Activated T-cell treated with anti-CD3 and anti-CD28 coated beads, Interleukin-2, amount 50 U/mL, for 72 hours (primary cell): ENCODE data around the gene SFR1. TPM values are rescaled to one million over a fixed set of nuclear protein-coding genes. Genes with fewer than 3 reads are reported as not detected.

ENCODE experiments used
- ATAC-seq, 2 donors: fragments of 150-1000 bp; cut with Tn5 transposase; replicated peaks in 1 of 2; 2 replicates each; pipeline ENCODE4 v1.10.0; 2021; ENCODE audit warnings: moderate library complexity in 2 of 2, mild to moderate bottlenecking in 1 of 2
- DNase-seq, 2 donors: peaks; one replicate each; pipeline ENCODE4 v3.0.0; 2021 to 2022; ENCODE audit warnings: mixed read lengths in 1 of 2
- H3K27ac Mint-ChIP-seq: one replicate; pipeline ENCODE4 v1.8.0; 2022; ENCODE audit warnings: mild to moderate bottlenecking, moderate library complexity, mixed read lengths
- H3K27me3 Mint-ChIP-seq: one replicate; pipeline ENCODE4 v1.8.0; 2022; ENCODE audit warnings: low read depth, mixed read lengths
- H3K36me3 Mint-ChIP-seq, 2 donors: one replicate each; pipeline ENCODE4 v1.8.0; 2022; ENCODE audit warnings: mixed read lengths in 2 of 2, mild to moderate bottlenecking in 1 of 2; ENCODE audit not compliant: insufficient read depth in 2 of 2
- H3K4me1 Mint-ChIP-seq: one replicate; pipeline ENCODE4 v1.8.0; 2022; ENCODE audit warnings: low read depth, mixed read lengths
- H3K4me3 Mint-ChIP-seq, 2 donors: one replicate each; pipeline ENCODE4 v1.8.0; 2022; ENCODE audit warnings: mild to moderate bottlenecking in 2 of 2, mixed read lengths in 2 of 2, moderate library complexity in 2 of 2
- H3K9me3 Mint-ChIP-seq, 2 donors: one replicate each; pipeline ENCODE4 v1.8.0; 2022; ENCODE audit warnings: mixed read lengths in 2 of 2
- total RNA-seq, 2 donors: library from RNA; stranded (reverse); gene quantifications; one replicate each; pipeline ENCODE4 v1.2.3, GENCODE V29; 2022

Gene SFR1
- total RNA-seq, 2 donors from 2014 or later: 16.0 to 16.3 TPM

GRCh38 chr10:104119996-104120395 lies 2.0 kb upstream of the SFR1 start:
- Mint-ChIP-seq H3K4me3 (peak overlapping the region in 1 of 2 donors; percentile 26), H3K27ac (peak overlapping the region; percentile 95), H3K36me3 (peaks cover 0 to 4% of the 10 kb centered on the region in 2 donors), H3K27me3 (peaks cover 6% of the 10 kb centered on the region), H3K4me1 (peaks cover 35% of the 10 kb centered on the region), H3K9me3 (no peaks in the 10 kb centered on the region)
- DNase-seq (no peak), ATAC-seq (no peak)

GRCh38 chr10:104120512-104120902 lies 1.5 kb upstream of the SFR1 start:
- Mint-ChIP-seq H3K36me3 (peaks cover 0 to 4% of the 10 kb centered on the region in 2 donors), H3K27me3 (peaks cover 6% of the 10 kb centered on the region), H3K4me3 (peak overlapping the region; percentile 89 to 92), H3K9me3 (no peaks in the 10 kb centered on the region), H3K27ac (peak overlapping the region; percentile 95), H3K4me1 (peaks cover 40% of the 10 kb centered on the region)
- no peak for ATAC-seq
- no peak for DNase-seq

GRCh38 chr10:104120903-104121484 lies 977 bp upstream of the SFR1 start:
- DNase-seq (peak; percentile 77 to 89), ATAC-seq (peak; percentile 51 to 53)
- Mint-ChIP-seq H3K4me3 (peak overlapping the region; percentile 89 to 92), H3K9me3 (no peaks in the 10 kb centered on the region), H3K36me3 (peaks cover 0 to 5% of the 10 kb centered on the region in 2 donors), H3K27me3 (peaks cover 6% of the 10 kb centered on the region), H3K4me1 (peaks cover 43% of the 10 kb centered on the region), H3K27ac (peak overlapping the region; percentile 95)

- Mint-ChIP-seq H3K36me3 (peaks cover 0 to 6% of the 10 kb centered on the region in 2 donors), H3K4me1 (peaks cover 51% of the 10 kb centered on the region), H3K4me3 (peak overlapping the region; percentile 89 to 92), H3K27me3 (peaks cover 6% of the 10 kb centered on the region), H3K9me3 (no peaks in the 10 kb centered on the region), H3K27ac (peak overlapping the region; percentile 94)
- ATAC-seq (no peak), DNase-seq (no peak)
Measured at GRCh38 chr10:104122225-104123107, 495 bp downstream of the SFR1 start.

GRCh38 chr10:104123397-104123796 lies 1.4 kb downstream of the SFR1 start:
- no peaks in the 10 kb centered on the region for H3K9me3 Mint-ChIP-seq
- peaks cover 0 to 6% of the 10 kb centered on the region in 2 donors for H3K36me3 Mint-ChIP-seq

GRCh38 chr10:104127411-104127810 lies 5.4 kb downstream of the SFR1 start:
- peak; percentile 45 to 49 for ATAC-seq
- Mint-ChIP-seq H3K9me3 (no peaks in the 10 kb centered on the region), H3K36me3 (peaks cover 0 to 6% of the 10 kb centered on the region in 2 donors), H3K4me3 (no peak overlapping the region), H3K27ac (no peak overlapping the region), H3K27me3 (no peaks in the 10 kb centered on the region), H3K4me1 (peaks cover 36% of the 10 kb centered on the region)
- peak in 1 of 2 donors; percentile 15 for DNase-seq

More at GRCh38 chr10:104123397-104123796, 1.4 kb downstream of the SFR1 start:
- H3K27me3 Mint-ChIP-seq: no peaks in the 10 kb centered on the region
- no peak for ATAC-seq
- peak overlapping the region; percentile 89 to 92 for H3K4me3 Mint-ChIP-seq
- no peak for DNase-seq
- H3K4me1 Mint-ChIP-seq: peaks cover 54% of the 10 kb centered on the region
- peak overlapping the region; percentile 38 for H3K27ac Mint-ChIP-seq

GRCh38 chr10:104128214-104128613 lies 6.2 kb downstream of the SFR1 start:
- H3K27ac Mint-ChIP-seq: no peak overlapping the region
- no peaks in the 10 kb centered on the region for H3K9me3 Mint-ChIP-seq
- H3K4me3 Mint-ChIP-seq: no peak overlapping the region
- no peak for ATAC-seq
- H3K4me1 Mint-ChIP-seq: peaks cover 28% of the 10 kb centered on the region
- H3K27me3 Mint-ChIP-seq: peaks cover 1% of the 10 kb centered on the region
- peaks cover 0 to 6% of the 10 kb centered on the region in 2 donors for H3K36me3 Mint-ChIP-seq
- DNase-seq: no peak

- ATAC-seq (no peak), DNase-seq (no peak)
- H3K4me3 Mint-ChIP-seq: no peak overlapping the region
- H3K27ac Mint-ChIP-seq: peak overlapping the region; percentile 49
- H3K4me1 Mint-ChIP-seq: peaks cover 18% of the 10 kb centered on the region
- no peaks in the 10 kb centered on the region for H3K9me3 Mint-ChIP-seq
- peaks cover 11% of the 10 kb centered on the region for H3K27me3 Mint-ChIP-seq
- H3K36me3 Mint-ChIP-seq: peaks cover 0 to 3% of the 10 kb centered on the region in 2 donors
Measured at GRCh38 chr10:104130041-104130440, 8.1 kb downstream of the SFR1 start.

- H3K27me3 Mint-ChIP-seq: peaks cover 11% of the 10 kb centered on the region
- H3K36me3 Mint-ChIP-seq: no peaks in the 10 kb centered on the region
- no peak overlapping the region for H3K4me3 Mint-ChIP-seq
- H3K9me3 Mint-ChIP-seq: no peaks in the 10 kb centered on the region
- no peaks in the 10 kb centered on the region for H3K4me1 Mint-ChIP-seq
- DNase-seq (no peak), ATAC-seq (no peak)
- H3K27ac Mint-ChIP-seq: no peak overlapping the region
Measured at GRCh38 chr10:104138131-104138530, 16.2 kb downstream of the SFR1 start.

- Mint-ChIP-seq H3K27ac (no peak overlapping the region), H3K4me1 (no peaks in the 10 kb centered on the region), H3K36me3 (no peaks in the 10 kb centered on the region), H3K9me3 (no peaks in the 10 kb centered on the region), H3K4me3 (no peak overlapping the region), H3K27me3 (peaks cover 9% of the 10 kb centered on the region)
- ATAC-seq (no peak), DNase-seq (no peak)
Measured at GRCh38 chr10:104139221-104139620, 17.2 kb downstream of the SFR1 start.

- Mint-ChIP-seq H3K36me3 (no peaks in the 10 kb centered on the region), H3K27me3 (peaks cover 21% of the 10 kb centered on the region), H3K4me1 (no peaks in the 10 kb centered on the region), H3K27ac (no peak overlapping the region), H3K4me3 (no peak overlapping the region), H3K9me3 (no peaks in the 10 kb centered on the region)
- no peak for DNase-seq
- ATAC-seq: no peak
Measured at GRCh38 chr10:104142081-104142480, 20.1 kb downstream of the SFR1 start.

GRCh38 chr10:104143829-104144228 lies 21.9 kb downstream of the SFR1 start:
- Mint-ChIP-seq H3K4me1 (no peaks in the 10 kb centered on the region), H3K36me3 (no peaks in the 10 kb centered on the region), H3K27ac (no peak overlapping the region), H3K4me3 (no peak overlapping the region), H3K9me3 (no peaks in the 10 kb centered on the region), H3K27me3 (peaks cover 21% of the 10 kb centered on the region)
- DNase-seq (no peak), ATAC-seq (no peak)

GRCh38 chr10:104144931-104145330 lies 23.0 kb downstream of the SFR1 start:
- ATAC-seq: no peak
- H3K27me3 Mint-ChIP-seq: peaks cover 25% of the 10 kb centered on the region
- no peaks in the 10 kb centered on the region for H3K4me1 Mint-ChIP-seq
- no peak overlapping the region for H3K4me3 Mint-ChIP-seq
- no peaks in the 10 kb centered on the region for H3K36me3 Mint-ChIP-seq
- no peak overlapping the region for H3K27ac Mint-ChIP-seq
- no peaks in the 10 kb centered on the region for H3K9me3 Mint-ChIP-seq
- DNase-seq: no peak
